ENCODE data around the gene FAM120C.

Gene FAM120C

GRCh38 chrX:54134269-54134668, 48.8 kb downstream of the FAM120C start:
- DNase-seq = no peak

GRCh38 chrX:54116391-54116790, 66.7 kb downstream of the FAM120C start:
- no peak for DNase-seq

- no peak for DNase-seq
Observed at GRCh38 chrX:54093571-54093970, 89.5 kb downstream of the FAM120C start.

- DNase-seq = no peak
Observed at GRCh38 chrX:54093159-54093558, 89.9 kb downstream of the FAM120C start.

DNA sequence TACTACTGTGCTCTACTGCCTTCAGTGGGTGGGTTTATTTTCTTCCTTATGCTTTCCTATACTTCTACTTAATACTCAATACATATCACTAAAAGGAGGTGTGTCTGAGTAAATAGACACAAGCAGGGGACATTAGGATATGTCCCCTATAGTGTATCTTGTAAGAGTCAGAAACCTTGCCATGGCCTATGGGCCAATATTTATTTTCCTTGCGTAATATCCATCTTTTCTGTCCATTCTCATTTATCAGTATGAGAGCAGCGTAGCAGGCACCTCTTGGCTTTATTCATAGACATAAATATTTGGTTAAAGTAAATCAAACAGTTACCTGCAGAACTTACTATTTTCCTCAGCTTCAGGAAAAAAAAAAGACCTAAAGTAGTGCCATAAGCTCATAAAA, 92.2 kb downstream of the FAM120C start:
- no peak for DNase-seq

- no peak for DNase-seq
Observed at GRCh38 chrX:54089191-54089590, 93.9 kb downstream of the FAM120C start.

DNA sequence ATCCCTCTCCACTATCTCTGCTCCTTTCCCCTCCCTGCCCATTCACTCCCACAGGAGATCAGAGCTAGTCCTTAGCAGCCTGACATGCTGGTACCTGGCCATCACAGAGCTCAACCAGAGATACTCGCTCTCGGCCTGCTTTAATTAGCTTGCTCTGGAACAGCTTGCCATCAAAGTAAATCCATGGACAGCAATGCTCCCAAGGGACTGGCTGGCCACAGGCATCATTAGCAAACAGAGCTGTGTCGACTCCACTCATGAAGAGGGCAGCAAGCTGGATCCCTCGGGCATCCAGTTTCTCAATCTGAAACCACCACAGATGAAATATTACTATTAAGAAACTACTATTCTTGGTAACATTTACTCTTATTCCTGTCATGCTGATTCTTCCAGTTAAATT, 95.4 kb downstream of the FAM120C start:
- DNase-seq = no peak

DNA sequence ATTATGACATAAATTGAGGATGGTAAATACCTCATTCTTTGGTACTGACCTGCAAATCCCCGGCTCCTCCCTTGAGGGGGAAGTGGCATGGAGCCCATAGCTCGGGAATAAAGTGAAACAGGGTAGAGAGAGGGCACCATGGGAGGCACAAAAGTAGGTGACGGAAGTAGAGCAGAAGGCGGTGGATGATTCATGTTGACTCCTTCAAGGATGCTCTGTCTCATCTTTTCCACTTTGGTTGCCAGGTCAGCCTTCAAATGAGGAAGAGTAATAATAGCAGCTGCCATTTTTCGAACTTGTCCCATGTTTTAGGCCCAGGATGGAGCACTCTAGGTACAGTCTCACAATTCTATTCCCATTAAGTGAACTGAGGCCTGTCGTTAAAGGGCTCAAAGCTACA, 97.4 kb downstream of the FAM120C start:
- DNase-seq = no peak

- DNase-seq = no peak
Observed at GRCh38 chrX:54076903-54077302, 106.2 kb downstream of the FAM120C start.

DNA sequence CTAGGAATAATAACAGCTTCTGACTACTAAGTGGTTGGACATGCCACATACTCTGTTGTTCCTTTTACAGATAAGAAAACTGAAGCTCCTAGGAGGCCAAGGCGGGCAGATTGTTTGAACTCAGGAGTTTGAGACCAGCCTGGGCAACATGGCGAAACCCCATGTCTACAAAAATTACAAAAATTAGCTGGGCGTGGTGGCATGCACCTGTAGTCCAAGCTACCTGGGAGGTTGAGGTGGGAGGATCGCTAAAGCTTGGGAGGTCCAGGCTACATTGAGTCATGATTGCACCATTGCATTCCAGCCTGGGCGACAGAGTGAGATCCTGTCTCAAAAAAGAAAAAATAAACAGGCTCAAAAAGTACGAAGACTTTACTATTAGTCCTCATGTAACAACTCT, 108.2 kb downstream of the FAM120C start:
- no peak for DNase-seq

GRCh38 chrX:54067766-54068165, 115.3 kb downstream of the FAM120C start:
- no peak for DNase-seq

- DNase-seq = no peak
Observed at GRCh38 chrX:54066841-54067240, 116.2 kb downstream of the FAM120C start.

- DNase-seq = no peak
Observed at GRCh38 chrX:54064564-54064963, 118.5 kb downstream of the FAM120C start.

- no peak for DNase-seq
Observed at GRCh38 chrX:54063361-54063760, 119.7 kb downstream of the FAM120C start.

DNA sequence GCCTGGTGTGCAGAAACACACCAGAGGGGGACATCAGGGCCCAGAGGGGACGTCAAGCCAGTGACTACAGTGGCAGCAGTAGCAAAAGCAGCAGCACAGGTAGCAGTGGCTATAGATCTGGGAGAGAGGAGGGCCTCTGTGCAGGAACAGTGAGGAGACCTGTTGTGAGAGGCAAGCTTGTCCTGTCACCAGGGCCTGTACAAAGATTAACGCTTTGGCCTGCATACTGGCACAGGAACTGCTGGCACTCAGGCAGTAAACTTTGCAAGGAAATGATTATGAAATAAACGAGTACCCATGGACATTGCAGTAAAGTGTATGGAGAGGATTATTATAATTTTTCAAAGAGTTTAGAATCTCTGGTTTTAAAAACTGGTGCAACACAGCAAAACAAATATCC, 133.3 kb downstream of the FAM120C start:
- DNase-seq = no peak

DNA sequence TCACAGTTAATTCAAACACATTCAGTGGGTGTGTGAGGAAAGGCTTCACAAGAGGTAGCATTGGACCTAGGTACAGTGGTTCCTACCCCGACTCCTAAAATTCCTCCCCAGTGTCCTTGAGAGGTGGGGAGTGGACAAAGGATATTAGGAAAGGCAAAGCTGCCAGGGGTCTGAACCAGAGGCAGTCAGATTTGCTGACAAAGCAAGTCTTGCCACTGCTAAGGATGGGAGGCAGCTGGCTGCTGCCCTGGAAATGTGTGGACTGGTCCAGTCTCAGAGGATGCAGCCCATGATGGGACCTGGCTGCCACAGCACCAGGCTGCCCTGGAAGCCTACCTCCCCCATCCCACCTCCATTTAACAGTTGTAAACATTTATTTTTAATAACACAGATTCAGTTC, 134.6 kb downstream of the FAM120C start:
- no peak for DNase-seq

DNA sequence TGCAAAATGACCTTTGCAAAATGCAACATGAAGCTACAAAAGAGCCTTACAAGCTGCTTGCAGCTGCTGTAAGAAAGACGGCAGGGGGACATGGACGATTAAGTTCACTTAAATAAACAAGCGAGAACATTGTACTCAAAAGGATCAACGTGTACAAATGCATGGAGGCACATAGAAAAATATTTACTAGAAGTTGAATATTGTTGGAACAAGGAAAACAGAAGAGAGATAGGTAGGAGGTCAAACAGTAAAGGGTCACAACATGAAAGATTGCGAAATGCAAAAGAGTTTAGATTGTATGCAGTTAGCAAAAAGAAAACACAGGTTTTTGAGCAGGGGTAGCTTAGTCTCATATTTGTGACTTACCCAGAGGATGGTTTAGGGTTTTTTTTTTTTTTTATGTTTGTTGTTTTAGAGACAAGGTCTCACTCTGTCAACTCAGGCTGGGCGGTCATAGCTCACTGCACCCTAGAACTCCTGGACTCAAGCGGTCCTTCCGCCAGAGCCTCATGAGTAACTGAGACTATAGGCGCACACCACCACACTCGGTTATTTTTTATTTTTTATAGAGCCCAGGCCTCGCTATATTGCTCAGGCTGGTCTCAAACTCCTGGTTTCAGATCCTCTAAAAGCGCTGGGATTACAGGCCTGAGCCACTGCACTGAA, 137.4 kb downstream of the FAM120C start:
- no peak for DNase-seq

- no peak for DNase-seq
Observed at GRCh38 chrX:54044877-54045338, 138.1 kb downstream of the FAM120C start.

DNA sequence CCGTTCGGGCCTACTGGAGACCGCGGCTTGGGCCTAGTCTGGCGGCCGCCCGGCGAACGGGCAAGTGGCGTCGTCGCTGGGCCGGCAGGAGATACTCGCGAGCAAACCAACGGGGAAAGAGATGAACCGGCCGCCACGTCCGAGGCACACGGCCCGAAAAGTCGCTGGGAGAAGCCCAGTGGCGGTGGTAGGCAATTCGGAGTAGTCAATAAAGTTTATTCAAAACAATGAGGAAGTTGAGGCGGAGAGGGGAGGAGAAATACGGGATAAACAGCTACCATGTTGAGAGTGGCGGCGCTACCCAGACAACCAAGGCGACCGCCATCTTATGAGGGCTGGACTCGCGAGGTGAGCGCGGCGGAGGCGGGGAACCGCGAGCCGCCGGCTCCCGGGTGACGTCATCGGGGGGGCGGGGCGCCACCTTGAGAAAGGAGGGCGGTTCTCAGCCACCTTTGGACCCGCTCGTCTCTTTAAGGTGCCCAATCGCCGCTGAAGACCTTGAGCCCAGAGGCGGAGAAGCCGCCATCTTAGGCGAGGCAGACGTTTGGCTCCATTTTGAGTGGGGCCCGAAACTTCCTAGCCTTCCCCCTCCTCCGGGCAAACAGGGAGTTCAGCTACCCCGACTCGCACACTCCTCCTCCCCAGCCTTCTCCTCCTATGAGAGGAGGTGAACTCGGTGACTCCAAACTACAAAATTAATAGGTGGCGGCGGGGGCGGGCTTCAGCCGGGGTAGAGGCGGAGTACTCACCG, 138.8 kb downstream of the FAM120C start, which contains the start of gene PHF8:
TSS of gene PHF8 (minus strand) at position 348 of the 751 bp plus-strand sequence. CDS start 1,745 bp downstream, outside the sequence.
- DNase-seq = peak; percentile 95 to 97

DNA sequence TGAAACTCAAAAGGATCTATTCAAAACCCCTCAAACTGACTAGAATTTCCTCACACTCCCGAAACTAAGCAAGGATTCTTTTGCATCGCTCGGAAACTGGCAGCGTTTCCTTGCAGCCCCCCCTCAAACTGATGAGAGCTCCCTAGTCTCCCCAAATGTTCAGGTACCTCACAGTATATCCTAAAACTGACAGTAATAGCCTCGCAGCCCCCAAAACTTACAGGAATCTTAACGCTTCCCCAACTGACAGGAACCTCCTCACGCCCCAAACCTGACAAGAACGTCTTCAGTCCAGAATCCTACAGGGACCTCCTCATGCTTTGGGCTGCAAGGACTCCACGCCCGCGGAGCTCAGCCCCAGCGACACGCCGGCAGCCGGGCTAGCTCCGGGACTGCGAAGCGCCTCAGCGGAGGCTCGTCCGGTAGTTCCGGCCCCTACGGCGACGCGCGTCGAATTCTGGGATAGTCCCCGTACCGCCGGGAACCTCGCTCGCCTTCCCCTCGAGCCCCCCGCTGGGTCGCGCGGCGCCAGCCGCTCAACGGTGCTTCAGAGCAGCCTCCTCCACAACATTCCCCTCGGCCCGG, 139.4 kb downstream of the FAM120C start:
- DNase-seq = peak; percentile 36 to 43

GRCh38 chrX:54043056-54043455, 140.0 kb downstream of the FAM120C start:
- no peak for DNase-seq

DNA sequence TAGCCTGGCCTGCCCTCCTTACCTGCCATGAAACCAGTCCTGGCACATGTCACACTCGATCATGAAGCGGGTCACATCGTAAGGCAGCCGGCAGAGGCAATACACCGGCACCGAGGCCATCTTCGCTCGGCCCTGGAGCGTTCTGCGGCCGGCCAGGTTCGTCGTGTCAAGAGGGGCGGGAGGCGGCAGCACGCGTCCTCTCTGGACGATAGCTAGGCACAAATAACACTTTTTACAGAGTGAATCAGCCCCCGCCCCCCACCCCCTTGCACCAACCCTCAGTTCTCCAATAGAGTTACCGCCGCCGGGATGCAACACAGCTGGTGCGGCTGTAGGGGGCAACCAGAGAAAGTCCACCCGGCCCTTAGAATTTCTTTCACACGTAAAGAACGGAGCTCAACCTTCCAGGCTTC, 140.4 kb downstream of the FAM120C start:
- peak; percentile 54 to 59 for DNase-seq

GRCh38 chrX:54030329-54030728, 152.7 kb downstream of the FAM120C start:
- DNase-seq = no peak
